K562 (cell line): Measurements from ENCODE around the gene PIK3CA.

Experiments
- EZH2 ChIP-seq: IDR thresholded peaks from 2 replicates; pipeline ENCODE4 v1.6.1; 2012; ENCODE audit warnings: low read depth, mild to moderate bottlenecking, inconsistent platforms, low read length, borderline replicate concordance
- FOXM1 ChIP-seq, 2 experiments: fragments of 450-650 bp in 1 of 2; sonication (generic) in 1 of 2; formaldehyde crosslinking in 1 of 2; IDR thresholded peaks; 2 replicates each; pipeline versions ENCODE4 v1.6.1 to v1.9.0; 2017 to 2022; ENCODE audit warnings: low read depth in 2 of 2, mild to moderate bottlenecking in 2 of 2, missing genetic modification reagents in 1 of 2, moderate library complexity in 1 of 2
- GABPA ChIP-seq: fragments of 200-800 bp; sonication (Bioruptor generic); conservative IDR thresholded peaks from 2 replicates; pipeline ENCODE4 v1.6.1; 2016; ENCODE audit warnings: low read depth, missing genetic modification characterization, missing compliant biosample characterization
- HDAC1 ChIP-seq, 2 experiments: fragments of 450-650 bp; IDR thresholded peaks; 2 replicates each; pipeline ENCODE4 v1.6.1; 2016 to 2017; ENCODE audit warnings: inconsistent platforms in 1 of 2, mild to moderate bottlenecking in 1 of 2, moderate library complexity in 1 of 2
- MYNN ChIP-seq, 2 experiments: sonication (generic); formaldehyde crosslinking in 1 of 2; IDR thresholded peaks; 2 replicates each; pipeline versions ENCODE4 v1.5.0 to v1.6.1; 2016 to 2020; ENCODE audit warnings: antibody characterized with exemption in 1 of 2, missing genetic modification reagents in 1 of 2
- POLR2A ChIP-seq: fragments of 450-650 bp; conservative IDR thresholded peaks from 2 replicates; pipeline ENCODE4 v1.6.1; 2016
- POLR2G ChIP-seq: fragments of 200-400 bp; formaldehyde crosslinking; IDR thresholded peaks from 2 replicates; pipeline ENCODE4 v1.6.1; 2017; ENCODE audit warnings: low read depth, mild to moderate bottlenecking, antibody characterized with exemption, low read length, moderate library complexity
- PURB ChIP-seq: sonication (generic); formaldehyde crosslinking; IDR thresholded peaks from 2 replicates; pipeline ENCODE4 v1.9.0; 2021; ENCODE audit warnings: low read depth, mild to moderate bottlenecking, missing genetic modification reagents
- TRIM24 ChIP-seq, 2 experiments: fragments of 450-650 bp; IDR thresholded peaks; 2 replicates each; pipeline ENCODE4 v1.6.1; 2016
- ZNF24 ChIP-seq: fragments of 450-650 bp; IDR thresholded peaks from 2 replicates; pipeline ENCODE4 v1.6.1; 2016
- TF ChIP-seq, protein P1 (sequence below), 3 experiments: IDR thresholded peaks in 2 of 3; conservative IDR thresholded peaks in 1 of 3; 2 replicates each; pipeline ENCODE4 v1.5.1; 2011 to 2012; ENCODE audit warnings: low read length in 3 of 3, mild to moderate bottlenecking in 3 of 3, control low read depth in 2 of 3, improper control_type of control experiment in 1 of 3, inconsistent platforms in 1 of 3, low read depth in 1 of 3, mixed read lengths in 1 of 3, moderate library complexity in 1 of 3; ENCODE audit not compliant: insufficient read depth in 2 of 3
- TF ChIP-seq, protein P2 (sequence below): sonication (generic); formaldehyde crosslinking; IDR thresholded peaks from 2 replicates; pipeline ENCODE4 v1.8.1; 2022; ENCODE audit warnings: missing genetic modification reagents
- TF ChIP-seq, protein P3 (sequence below), 2 experiments: fragments of 450-650 bp in 1 of 2; sonication (generic) in 1 of 2; formaldehyde crosslinking in 1 of 2; IDR thresholded peaks in 1 of 2; conservative IDR thresholded peaks in 1 of 2; 2 replicates each; pipeline versions ENCODE4 v1.6.1 to v1.8.1; 2016 to 2023; ENCODE audit warnings: mild to moderate bottlenecking in 2 of 2, moderate library complexity in 2 of 2, inconsistent platforms in 1 of 2, missing genetic modification reagents in 1 of 2

GRCh38 chr3:179278151-179278550 is 130.0 kb downstream of the PIK3CA start:
- TF ChIP-seq EZH2 (no peak), FOXM1 (IDR thresholded peaks at IDR 0.05; ENCODE audit: low read depth) (no peak), FOXM1 (CRISPR knock-in tag; IDR thresholded peaks at IDR 0.05; ENCODE audit: low read depth) (no peak), POLR2G (no peak), MYNN (IDR thresholded peaks at IDR 0.05) (no peak), MYNN (CRISPR knock-in tag; IDR thresholded peaks at IDR 0.05) (no peak), TRIM24 (IDR thresholded peaks at IDR 0.05) (no peak), HDAC1 (IDR thresholded peaks at IDR 0.05) (no peak), ZNF24 (no peak), PURB (CRISPR knock-in tag) (no peak), POLR2A (no peak), GABPA (tag) (no peak)
- TF ChIP-seq, protein P1, sequence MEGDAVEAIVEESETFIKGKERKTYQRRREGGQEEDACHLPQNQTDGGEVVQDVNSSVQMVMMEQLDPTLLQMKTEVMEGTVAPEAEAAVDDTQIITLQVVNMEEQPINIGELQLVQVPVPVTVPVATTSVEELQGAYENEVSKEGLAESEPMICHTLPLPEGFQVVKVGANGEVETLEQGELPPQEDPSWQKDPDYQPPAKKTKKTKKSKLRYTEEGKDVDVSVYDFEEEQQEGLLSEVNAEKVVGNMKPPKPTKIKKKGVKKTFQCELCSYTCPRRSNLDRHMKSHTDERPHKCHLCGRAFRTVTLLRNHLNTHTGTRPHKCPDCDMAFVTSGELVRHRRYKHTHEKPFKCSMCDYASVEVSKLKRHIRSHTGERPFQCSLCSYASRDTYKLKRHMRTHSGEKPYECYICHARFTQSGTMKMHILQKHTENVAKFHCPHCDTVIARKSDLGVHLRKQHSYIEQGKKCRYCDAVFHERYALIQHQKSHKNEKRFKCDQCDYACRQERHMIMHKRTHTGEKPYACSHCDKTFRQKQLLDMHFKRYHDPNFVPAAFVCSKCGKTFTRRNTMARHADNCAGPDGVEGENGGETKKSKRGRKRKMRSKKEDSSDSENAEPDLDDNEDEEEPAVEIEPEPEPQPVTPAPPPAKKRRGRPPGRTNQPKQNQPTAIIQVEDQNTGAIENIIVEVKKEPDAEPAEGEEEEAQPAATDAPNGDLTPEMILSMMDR (IDR thresholded peaks at IDR 0.05 in 2 of 3, conservative IDR thresholded peaks at IDR 0.05 in 1 of 3; ENCODE audit: insufficient read depth in 2 of 3, low read depth in 1 of 3, low read length in 3 of 3): no peak
- TF ChIP-seq, protein P2, sequence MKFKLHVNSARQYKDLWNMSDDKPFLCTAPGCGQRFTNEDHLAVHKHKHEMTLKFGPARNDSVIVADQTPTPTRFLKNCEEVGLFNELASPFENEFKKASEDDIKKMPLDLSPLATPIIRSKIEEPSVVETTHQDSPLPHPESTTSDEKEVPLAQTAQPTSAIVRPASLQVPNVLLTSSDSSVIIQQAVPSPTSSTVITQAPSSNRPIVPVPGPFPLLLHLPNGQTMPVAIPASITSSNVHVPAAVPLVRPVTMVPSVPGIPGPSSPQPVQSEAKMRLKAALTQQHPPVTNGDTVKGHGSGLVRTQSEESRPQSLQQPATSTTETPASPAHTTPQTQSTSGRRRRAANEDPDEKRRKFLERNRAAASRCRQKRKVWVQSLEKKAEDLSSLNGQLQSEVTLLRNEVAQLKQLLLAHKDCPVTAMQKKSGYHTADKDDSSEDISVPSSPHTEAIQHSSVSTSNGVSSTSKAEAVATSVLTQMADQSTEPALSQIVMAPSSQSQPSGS: no peak
- TF ChIP-seq, protein P3, sequence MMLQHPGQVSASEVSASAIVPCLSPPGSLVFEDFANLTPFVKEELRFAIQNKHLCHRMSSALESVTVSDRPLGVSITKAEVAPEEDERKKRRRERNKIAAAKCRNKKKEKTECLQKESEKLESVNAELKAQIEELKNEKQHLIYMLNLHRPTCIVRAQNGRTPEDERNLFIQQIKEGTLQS (IDR thresholded peaks at IDR 0.05): no peak
- TF ChIP-seq, protein P3 (CRISPR knock-in tag; conservative IDR thresholded peaks at IDR 0.05): no peak
